ENCODE results near the gene GTF2H2C.
"Not testable (repeated sequence)": the region's sequence is repeated elsewhere in the genome, so short reads cannot be mapped to it uniquely, and the experiment has no call there.

The GTF2H2C gene

DNA sequence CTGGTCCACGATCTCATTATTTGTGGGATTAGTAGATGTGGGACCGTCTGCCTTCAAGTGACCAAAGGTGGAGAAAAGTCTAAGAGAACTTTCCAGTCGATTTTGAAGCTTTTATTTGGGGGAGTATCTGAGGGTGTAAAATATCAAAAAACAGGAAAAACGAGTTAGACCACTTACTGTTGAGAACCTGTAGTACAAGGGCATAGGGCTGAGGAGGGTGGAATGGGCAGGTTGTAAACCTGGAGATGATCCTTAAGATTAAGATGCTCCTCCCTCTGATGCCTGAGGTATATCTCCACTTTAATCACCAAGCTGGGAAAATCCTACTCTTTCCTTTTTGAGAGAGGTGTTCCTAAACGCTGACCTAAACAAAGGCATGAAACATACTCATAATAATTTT is 32.0 kb upstream of the GTF2H2C start:
- Histone ChIP-seq H3K9ac (ENCODE audit: low read length) (no peak overlapping the region), H3K4me3 (ENCODE audit: low read depth, low read length) (no peak overlapping the region), H3K27me3 (ENCODE audit: control insufficient read depth, insufficient read depth, low read length) (no peaks in the 10 kb centered on the region), H3K27ac (ENCODE audit: low read depth, low read length) (no peak overlapping the region; the same call in 1 of the 2 replicates), H3K9me3 (ENCODE audit: control insufficient read depth, insufficient read depth, low read depth, low read length) (no peaks in the 10 kb centered on the region), H3K36me3 (ENCODE audit: control insufficient read depth, insufficient read depth, low read length) (peaks cover 18% of the 10 kb centered on the region), H3K4me1 (ENCODE audit: control insufficient read depth, insufficient read depth, low read length) (peaks cover 11% of the 10 kb centered on the region)

DNA sequence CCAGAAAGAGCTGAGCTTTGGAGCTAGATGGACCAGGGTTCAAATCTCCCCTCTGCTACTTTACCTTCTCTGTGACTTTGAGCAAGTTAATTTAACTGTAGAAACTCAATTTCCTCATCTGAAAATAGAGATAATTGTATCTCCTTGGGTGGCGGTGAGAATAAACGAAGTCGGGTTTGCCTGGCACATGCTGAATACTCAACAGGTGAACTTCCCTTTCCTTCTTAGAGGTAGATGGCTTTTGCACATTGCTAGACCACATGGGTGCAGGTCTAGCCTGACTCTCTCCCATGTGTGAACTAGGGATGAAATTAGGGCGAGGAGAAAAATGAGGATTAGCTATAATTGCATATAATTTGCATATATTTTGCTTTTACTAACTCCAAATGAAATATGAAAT is 31.4 kb upstream of the GTF2H2C start:
- Histone ChIP-seq H3K4me1 (ENCODE audit: control insufficient read depth, insufficient read depth, low read length) (peaks cover 11% of the 10 kb centered on the region), H3K9ac (ENCODE audit: low read length) (no peak overlapping the region), H3K4me3 (ENCODE audit: low read depth, low read length) (no peak overlapping the region), H3K9me3 (ENCODE audit: control insufficient read depth, insufficient read depth, low read depth, low read length) (no peaks in the 10 kb centered on the region), H3K36me3 (ENCODE audit: control insufficient read depth, insufficient read depth, low read length) (peaks cover 18% of the 10 kb centered on the region), H3K27ac (ENCODE audit: low read depth, low read length) (no peak overlapping the region), H3K27me3 (ENCODE audit: control insufficient read depth, insufficient read depth, low read length) (no peaks in the 10 kb centered on the region)

DNA sequence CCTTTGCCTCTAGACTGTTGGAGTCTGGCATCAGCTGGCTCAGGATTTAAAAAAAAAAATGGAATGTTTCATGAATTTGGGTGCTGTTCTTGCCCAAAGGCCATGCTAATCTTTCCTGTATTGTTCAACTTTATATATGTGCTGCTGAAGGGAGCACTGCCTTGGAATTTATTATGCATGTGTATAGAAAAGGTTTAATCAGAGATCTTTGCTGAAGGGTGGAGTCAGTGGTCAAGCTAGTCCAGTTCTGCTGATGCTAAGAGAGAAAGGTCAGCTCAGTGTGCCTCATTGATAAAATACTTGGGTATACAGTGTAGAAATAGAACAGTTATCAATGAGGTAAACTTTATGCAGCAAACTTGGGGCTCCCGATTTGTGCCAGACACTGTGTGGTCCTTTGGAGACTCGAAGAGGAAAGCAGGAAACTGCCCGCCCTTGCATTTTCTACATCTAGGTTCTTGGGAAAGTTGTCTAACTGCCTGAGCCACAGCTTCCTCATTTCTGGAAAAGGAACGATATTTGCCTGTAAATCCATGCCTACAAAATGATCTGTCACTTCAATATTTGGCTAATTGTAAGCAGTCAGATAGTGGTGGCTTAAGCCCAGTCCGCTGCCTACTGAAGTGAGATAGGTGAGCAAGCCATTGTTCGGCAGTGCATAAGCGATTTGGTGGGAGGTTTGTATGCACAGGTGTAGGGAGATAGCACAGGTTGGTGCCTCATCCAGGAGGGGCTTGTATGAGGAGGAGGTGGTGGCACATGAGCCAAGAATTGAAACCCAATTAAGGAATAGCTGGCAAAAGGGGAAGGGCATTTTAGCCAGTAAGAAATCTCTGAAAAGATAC is 29.2 kb upstream of the GTF2H2C start:
- Histone ChIP-seq H3K4me3 (ENCODE audit: low read depth, low read length) (no peak overlapping the region), H3K36me3 (ENCODE audit: control insufficient read depth, insufficient read depth, low read length) (peaks cover 10% of the 10 kb centered on the region), H3K27ac (ENCODE audit: low read depth, low read length) (no peak overlapping the region), H3K9me3 (ENCODE audit: control insufficient read depth, insufficient read depth, low read depth, low read length) (no peaks in the 10 kb centered on the region), H3K27me3 (ENCODE audit: control insufficient read depth, insufficient read depth, low read length) (no peaks in the 10 kb centered on the region), H3K4me1 (ENCODE audit: control insufficient read depth, insufficient read depth, low read length) (peaks cover 11% of the 10 kb centered on the region), H3K9ac (ENCODE audit: low read length) (no peak overlapping the region)

DNA sequence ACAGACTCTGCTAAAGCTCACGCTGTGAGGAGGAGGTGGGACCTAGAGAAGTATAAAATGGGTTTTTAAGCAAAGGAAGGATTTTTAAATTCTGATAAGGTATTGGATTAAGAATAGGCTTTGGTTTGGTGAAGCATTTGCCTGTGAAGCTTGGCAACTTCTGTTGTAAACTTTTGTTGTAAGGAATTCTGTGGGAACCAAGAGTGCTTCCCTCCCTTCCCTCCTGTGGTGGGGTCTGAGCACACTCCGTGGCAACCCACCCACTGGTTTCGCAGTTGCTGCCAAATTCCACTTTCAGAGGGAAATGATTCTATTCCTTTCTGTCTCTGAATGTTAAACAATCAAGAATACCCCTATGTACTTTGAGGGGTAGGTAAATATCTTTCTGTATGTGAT is 28.6 kb upstream of the GTF2H2C start:
- H3K4me1 ChIP-seq (ENCODE audit: control insufficient read depth, insufficient read depth, low read length), result peaks cover 11% of the 10 kb centered on the region
- H3K27me3 ChIP-seq (ENCODE audit: control insufficient read depth, insufficient read depth, low read length), result no peaks in the 10 kb centered on the region
- no peaks in the 10 kb centered on the region for H3K9me3 ChIP-seq (ENCODE audit: control insufficient read depth, insufficient read depth, low read depth, low read length)
- H3K27ac ChIP-seq (ENCODE audit: low read depth, low read length), result no peak overlapping the region
- no peak overlapping the region for H3K4me3 ChIP-seq (ENCODE audit: low read depth, low read length)
- H3K36me3 ChIP-seq (ENCODE audit: control insufficient read depth, insufficient read depth, low read length), result peaks cover 5% of the 10 kb centered on the region; the same call in 1 of the 2 replicates
- H3K9ac ChIP-seq (ENCODE audit: low read length), result no peak overlapping the region

DNA sequence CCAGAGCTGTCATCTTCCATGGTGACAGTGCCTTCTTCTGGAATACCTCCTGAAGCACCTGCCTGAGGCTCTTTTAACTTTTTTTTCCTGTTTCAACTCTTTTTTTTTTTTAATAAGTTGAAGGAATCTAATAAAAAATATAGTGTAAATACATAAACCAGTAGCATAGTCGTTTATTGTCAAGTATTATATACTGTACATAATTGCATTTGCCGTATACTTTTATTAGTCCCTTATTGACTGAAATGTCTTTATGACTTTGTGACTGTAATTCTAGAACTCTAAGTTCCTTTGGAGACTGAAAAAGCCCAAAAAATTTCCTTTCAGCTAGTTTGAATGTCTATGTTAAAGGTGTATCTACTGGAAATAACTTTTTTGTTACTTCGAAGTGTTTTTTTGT is 22.1 kb upstream of the GTF2H2C start:
- not testable (repeated sequence) for H3K27me3 ChIP-seq (ENCODE audit: control insufficient read depth, insufficient read depth, low read length); H3K27ac ChIP-seq (ENCODE audit: low read depth, low read length); H3K4me3 ChIP-seq (ENCODE audit: low read depth, low read length); H3K9me3 ChIP-seq (ENCODE audit: control insufficient read depth, insufficient read depth, low read depth, low read length); H3K4me1 ChIP-seq (ENCODE audit: control insufficient read depth, insufficient read depth, low read length); H3K9ac ChIP-seq (ENCODE audit: low read length); H3K36me3 ChIP-seq (ENCODE audit: control insufficient read depth, insufficient read depth, low read length)

DNA sequence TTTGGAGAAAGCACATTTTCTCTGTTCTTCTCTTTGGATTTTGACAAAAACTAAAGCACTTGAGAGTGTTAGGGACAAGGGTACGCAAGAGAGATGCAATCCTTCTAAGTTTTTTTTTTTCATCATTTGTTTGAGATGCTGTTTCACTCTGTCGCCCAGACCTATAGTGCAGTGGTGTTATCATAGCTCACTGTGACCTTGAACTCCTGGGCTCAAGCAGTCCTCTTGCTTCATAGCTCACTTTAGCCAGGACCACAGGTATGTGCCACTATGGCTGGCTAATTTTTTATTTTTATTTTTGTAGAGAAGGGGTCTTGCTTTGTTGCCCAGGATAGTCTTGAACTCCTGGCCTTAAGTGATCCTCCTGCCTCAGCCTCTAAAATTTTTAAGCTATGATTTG is 21.3 kb upstream of the GTF2H2C start:
- H3K27me3 ChIP-seq (ENCODE audit: control insufficient read depth, insufficient read depth, low read length); H3K4me1 ChIP-seq (ENCODE audit: control insufficient read depth, insufficient read depth, low read length); H3K9me3 ChIP-seq (ENCODE audit: control insufficient read depth, insufficient read depth, low read depth, low read length); H3K4me3 ChIP-seq (ENCODE audit: low read depth, low read length); H3K27ac ChIP-seq (ENCODE audit: low read depth, low read length); H3K36me3 ChIP-seq (ENCODE audit: control insufficient read depth, insufficient read depth, low read length); H3K9ac ChIP-seq (ENCODE audit: low read length): not testable (repeated sequence)

DNA sequence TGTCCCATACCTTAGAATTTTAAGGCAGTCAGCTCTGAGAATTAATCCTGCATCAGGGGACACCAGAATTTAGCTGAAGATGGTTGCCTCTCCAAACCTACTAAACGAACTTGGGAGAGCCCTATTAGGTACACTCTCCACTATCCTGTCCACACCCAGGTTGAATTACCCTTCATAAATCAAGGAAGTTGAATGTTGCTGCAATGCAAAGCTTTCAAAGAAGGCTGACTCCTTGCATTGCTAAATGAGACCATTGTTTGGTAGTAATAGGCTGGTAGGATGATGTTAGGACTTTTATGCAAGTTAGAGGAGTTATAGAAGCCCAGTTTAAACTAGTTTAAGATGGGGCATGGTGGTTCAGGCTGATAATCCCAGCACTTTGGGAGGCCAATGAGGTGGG is 18.6 kb upstream of the GTF2H2C start:
- not testable (repeated sequence) for H3K9me3 ChIP-seq (ENCODE audit: control insufficient read depth, insufficient read depth, low read depth, low read length); H3K27me3 ChIP-seq (ENCODE audit: control insufficient read depth, insufficient read depth, low read length); H3K4me3 ChIP-seq (ENCODE audit: low read depth, low read length); H3K27ac ChIP-seq (ENCODE audit: low read depth, low read length); H3K36me3 ChIP-seq (ENCODE audit: control insufficient read depth, insufficient read depth, low read length); H3K4me1 ChIP-seq (ENCODE audit: control insufficient read depth, insufficient read depth, low read length); H3K9ac ChIP-seq (ENCODE audit: low read length)

DNA sequence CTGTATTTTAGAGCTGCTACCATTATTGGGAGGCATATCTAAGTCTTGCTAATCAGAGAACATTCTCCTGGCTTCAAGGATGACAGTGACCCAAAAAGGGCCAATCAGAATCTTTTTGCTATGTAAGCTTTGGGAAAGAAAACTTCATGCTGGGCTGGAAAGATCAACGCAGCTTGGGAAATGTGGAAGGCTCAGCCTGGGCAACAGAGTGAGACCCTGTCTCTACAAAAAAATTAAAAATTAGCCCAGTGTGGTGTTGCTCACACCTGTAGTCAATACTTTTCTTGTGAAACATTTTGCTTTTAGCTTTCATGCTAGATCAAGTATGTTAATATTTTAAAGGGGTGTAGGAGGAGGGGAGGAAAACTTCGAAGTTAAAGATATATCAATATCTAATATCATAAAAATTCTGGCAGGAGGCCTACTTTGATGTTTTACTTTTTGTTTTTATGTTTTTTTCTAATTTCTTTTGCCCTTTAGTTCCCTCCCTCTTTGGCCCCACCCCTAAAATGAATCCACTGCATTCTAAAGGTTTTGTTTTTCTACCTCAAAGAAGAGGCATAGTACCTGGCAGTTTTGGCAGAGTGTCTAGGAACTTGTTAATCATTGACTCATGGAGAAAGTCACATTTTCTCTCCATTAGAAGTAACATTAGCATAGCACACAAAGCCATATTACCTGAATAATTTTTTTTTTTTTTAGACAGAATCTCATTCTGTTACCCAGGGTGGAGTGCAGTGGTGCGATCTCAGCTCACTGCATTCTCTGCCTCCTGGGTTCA is 17.0 kb upstream of the GTF2H2C start:
- H3K4me1 ChIP-seq (ENCODE audit: control insufficient read depth, insufficient read depth, low read length); H3K9me3 ChIP-seq (ENCODE audit: control insufficient read depth, insufficient read depth, low read depth, low read length); H3K36me3 ChIP-seq (ENCODE audit: control insufficient read depth, insufficient read depth, low read length); H3K27me3 ChIP-seq (ENCODE audit: control insufficient read depth, insufficient read depth, low read length); H3K9ac ChIP-seq (ENCODE audit: low read length); H3K4me3 ChIP-seq (ENCODE audit: low read depth, low read length); H3K27ac ChIP-seq (ENCODE audit: low read depth, low read length): not testable (repeated sequence)

DNA sequence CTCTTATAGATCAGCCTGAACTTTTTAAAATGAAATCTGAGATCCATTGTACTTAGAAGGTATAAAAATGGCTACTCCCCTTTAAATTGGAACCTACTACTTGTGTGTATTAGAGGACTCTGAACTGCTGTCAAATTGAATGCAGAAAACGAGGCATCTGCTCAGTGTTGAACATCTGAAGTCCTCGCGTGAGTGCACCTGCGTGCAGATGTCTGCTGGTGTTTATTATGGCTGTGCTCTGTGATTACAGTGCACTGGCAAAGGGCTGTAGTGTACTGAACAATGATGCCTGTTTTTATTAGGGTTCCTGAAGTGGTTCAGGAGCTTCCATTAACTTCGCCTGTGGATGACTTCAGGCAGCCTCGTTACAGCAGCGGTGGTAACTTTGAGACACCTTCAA is 15.4 kb upstream of the GTF2H2C start:
- not testable (repeated sequence) for H3K9ac ChIP-seq (ENCODE audit: low read length); H3K27ac ChIP-seq (ENCODE audit: low read depth, low read length); H3K4me1 ChIP-seq (ENCODE audit: control insufficient read depth, insufficient read depth, low read length); H3K9me3 ChIP-seq (ENCODE audit: control insufficient read depth, insufficient read depth, low read depth, low read length); H3K27me3 ChIP-seq (ENCODE audit: control insufficient read depth, insufficient read depth, low read length); H3K4me3 ChIP-seq (ENCODE audit: low read depth, low read length); H3K36me3 ChIP-seq (ENCODE audit: control insufficient read depth, insufficient read depth, low read length)

DNA sequence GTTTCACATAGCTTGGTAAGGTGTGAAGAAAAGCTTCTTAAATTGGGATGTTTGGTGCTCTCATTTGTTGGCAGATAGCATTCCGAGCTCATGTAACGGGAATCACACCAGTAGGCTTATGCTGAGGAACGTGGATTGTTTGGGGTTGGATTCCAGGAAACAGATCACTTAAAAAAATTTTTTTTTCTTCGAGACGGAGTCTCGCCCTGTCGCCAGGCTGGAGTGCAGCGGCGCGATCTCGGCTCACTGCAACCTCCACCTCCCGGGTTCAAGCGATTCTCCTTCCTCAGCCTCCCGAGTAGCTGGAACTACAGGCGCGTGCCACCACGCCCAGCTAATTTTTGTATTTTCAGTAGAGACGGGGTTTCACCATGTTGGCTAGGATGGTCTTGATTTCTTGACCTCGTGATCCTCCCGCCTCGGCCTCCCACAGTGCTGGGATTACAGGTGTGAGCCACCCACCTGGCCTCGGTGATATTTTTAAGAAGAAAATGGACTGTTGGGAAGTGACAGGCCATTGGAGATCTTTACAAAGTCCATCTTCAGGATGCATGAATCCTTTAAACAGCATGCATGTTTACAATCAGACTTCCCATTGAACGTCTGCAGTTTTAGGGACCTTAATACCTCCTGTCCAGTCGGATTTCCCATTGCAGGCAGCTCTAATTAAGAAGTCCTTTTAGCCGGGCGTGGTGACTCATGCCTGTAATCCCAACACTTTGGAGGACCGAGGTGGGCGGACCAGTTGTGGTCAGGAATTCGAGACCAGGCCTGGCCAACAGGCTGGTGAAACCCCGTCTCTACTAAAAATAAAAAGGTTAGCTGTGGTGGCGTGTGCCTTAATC is 818 bp downstream of the GTF2H2C start:
- Histone ChIP-seq H3K9ac (ENCODE audit: low read length) (peak overlapping the region; percentile 12), H3K4me3 (ENCODE audit: low read depth, low read length) (peak overlapping the region; percentile 53)
- not testable (repeated sequence) for H3K4me1 ChIP-seq (ENCODE audit: control insufficient read depth, insufficient read depth, low read length); H3K27ac ChIP-seq (ENCODE audit: low read depth, low read length); H3K36me3 ChIP-seq (ENCODE audit: control insufficient read depth, insufficient read depth, low read length); H3K27me3 ChIP-seq (ENCODE audit: control insufficient read depth, insufficient read depth, low read length); H3K9me3 ChIP-seq (ENCODE audit: control insufficient read depth, insufficient read depth, low read depth, low read length)

DNA sequence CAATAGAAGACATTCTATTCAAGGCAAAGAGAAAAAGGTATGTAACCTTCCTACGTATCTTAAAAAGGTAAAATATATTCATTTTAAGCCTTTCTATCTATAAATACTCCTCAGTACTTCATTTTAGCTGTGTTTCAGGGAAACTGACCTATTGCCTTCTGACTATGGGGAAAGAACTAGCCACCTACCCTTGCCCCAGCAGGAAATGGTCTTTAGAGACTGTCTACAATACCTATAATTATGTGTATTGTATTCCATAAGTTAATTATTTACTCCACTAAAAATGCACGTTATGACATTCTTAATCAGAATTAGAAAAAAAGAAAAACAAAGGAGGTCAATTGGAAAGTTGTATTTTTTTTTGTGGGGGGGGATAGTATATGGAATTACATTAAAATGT is 6.2 kb downstream of the GTF2H2C start:
- not testable (repeated sequence) for H3K36me3 ChIP-seq (ENCODE audit: control insufficient read depth, insufficient read depth, low read length); H3K9me3 ChIP-seq (ENCODE audit: control insufficient read depth, insufficient read depth, low read depth, low read length); H3K27me3 ChIP-seq (ENCODE audit: control insufficient read depth, insufficient read depth, low read length); H3K27ac ChIP-seq (ENCODE audit: low read depth, low read length); H3K9ac ChIP-seq (ENCODE audit: low read length); H3K4me1 ChIP-seq (ENCODE audit: control insufficient read depth, insufficient read depth, low read length); H3K4me3 ChIP-seq (ENCODE audit: low read depth, low read length)
